Measurements from ENCODE around the gene RAPH1. TPM values are rescaled to one million over a fixed set of nuclear protein-coding genes. Genes with fewer than 3 reads are reported as not detected.

RAPH1 gene
- total and polyA plus RNA-seq, 2 experiments from 2014 or later: 5.0 to 36.2 TPM

DNA sequence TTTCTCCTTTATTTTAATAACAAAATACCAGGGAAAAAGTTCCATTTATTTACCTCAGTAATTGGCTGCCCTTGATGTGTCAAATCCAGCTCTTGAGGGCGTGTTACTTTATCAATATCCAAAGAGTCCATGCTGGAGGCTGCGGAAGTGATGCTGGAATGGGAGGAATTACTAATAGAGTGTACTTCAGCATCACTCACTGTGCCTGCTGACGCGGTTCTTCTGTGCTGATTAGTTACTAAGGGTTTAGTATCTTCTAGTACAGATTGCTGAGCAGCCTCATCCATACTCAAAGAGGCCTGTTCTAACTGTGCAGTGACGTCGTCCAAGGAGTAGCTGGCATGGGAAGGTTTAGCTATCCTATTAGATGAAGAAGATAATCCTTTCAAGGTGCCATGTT lies 45.6 kb downstream of the RAPH1 start:
- Mint-ChIP-seq H3K36me3 (ENCODE audit: low read depth) (peaks cover 17% of the 10 kb centered on the region; the same call in 1 of the 3 replicates), H3K27ac (no peak overlapping the region), H3K4me1 (peaks cover 2% of the 10 kb centered on the region; the same call in 2 of the 3 replicates), H3K4me3 (no peak overlapping the region), H3K9me3 (no peaks in the 10 kb centered on the region), H3K27me3 (ENCODE audit: insufficient read depth, low read depth, poor library complexity) (no peaks in the 10 kb centered on the region)
- Histone ChIP-seq H3K4me2 (no peak overlapping the region), H3K9me2 (ENCODE audit: insufficient read depth) (no peaks in the 10 kb centered on the region), H3K4me1 (ENCODE audit: insufficient read depth) (peaks cover 5% of the 10 kb centered on the region; the same call in 1 of the 2 replicates), H3K27ac (ENCODE audit: low read depth) (no peak overlapping the region), H3F3A (replicated peaks; ENCODE audit: low read depth) (0 out of 2 replicates have a peak, but pooled peaks cover 4% of the 10 kb centered on the region), H3K4me3 (no peak overlapping the region), H3K79me2 (replicated peaks; ENCODE audit: insufficient read depth) (peaks cover 5% of the 10 kb centered on the region; the same call in 1 of the 2 replicates), H3K36me3 (ENCODE audit: insufficient read depth) (peaks cover 7% of the 10 kb centered on the region; the same call in 1 of the 2 replicates), H2AFZ (no peak overlapping the region), H4K20me1 (replicated peaks; ENCODE audit: insufficient read depth) (no peaks in the 10 kb centered on the region; the same call in 1 of the 2 replicates), H3K27me3 (ENCODE audit: insufficient read depth) (no peaks in the 10 kb centered on the region)
- DNase-seq (ENCODE audit: low spot score) (no peak), ATAC-seq (no peak)
- TF ChIP-seq, protein P1, sequence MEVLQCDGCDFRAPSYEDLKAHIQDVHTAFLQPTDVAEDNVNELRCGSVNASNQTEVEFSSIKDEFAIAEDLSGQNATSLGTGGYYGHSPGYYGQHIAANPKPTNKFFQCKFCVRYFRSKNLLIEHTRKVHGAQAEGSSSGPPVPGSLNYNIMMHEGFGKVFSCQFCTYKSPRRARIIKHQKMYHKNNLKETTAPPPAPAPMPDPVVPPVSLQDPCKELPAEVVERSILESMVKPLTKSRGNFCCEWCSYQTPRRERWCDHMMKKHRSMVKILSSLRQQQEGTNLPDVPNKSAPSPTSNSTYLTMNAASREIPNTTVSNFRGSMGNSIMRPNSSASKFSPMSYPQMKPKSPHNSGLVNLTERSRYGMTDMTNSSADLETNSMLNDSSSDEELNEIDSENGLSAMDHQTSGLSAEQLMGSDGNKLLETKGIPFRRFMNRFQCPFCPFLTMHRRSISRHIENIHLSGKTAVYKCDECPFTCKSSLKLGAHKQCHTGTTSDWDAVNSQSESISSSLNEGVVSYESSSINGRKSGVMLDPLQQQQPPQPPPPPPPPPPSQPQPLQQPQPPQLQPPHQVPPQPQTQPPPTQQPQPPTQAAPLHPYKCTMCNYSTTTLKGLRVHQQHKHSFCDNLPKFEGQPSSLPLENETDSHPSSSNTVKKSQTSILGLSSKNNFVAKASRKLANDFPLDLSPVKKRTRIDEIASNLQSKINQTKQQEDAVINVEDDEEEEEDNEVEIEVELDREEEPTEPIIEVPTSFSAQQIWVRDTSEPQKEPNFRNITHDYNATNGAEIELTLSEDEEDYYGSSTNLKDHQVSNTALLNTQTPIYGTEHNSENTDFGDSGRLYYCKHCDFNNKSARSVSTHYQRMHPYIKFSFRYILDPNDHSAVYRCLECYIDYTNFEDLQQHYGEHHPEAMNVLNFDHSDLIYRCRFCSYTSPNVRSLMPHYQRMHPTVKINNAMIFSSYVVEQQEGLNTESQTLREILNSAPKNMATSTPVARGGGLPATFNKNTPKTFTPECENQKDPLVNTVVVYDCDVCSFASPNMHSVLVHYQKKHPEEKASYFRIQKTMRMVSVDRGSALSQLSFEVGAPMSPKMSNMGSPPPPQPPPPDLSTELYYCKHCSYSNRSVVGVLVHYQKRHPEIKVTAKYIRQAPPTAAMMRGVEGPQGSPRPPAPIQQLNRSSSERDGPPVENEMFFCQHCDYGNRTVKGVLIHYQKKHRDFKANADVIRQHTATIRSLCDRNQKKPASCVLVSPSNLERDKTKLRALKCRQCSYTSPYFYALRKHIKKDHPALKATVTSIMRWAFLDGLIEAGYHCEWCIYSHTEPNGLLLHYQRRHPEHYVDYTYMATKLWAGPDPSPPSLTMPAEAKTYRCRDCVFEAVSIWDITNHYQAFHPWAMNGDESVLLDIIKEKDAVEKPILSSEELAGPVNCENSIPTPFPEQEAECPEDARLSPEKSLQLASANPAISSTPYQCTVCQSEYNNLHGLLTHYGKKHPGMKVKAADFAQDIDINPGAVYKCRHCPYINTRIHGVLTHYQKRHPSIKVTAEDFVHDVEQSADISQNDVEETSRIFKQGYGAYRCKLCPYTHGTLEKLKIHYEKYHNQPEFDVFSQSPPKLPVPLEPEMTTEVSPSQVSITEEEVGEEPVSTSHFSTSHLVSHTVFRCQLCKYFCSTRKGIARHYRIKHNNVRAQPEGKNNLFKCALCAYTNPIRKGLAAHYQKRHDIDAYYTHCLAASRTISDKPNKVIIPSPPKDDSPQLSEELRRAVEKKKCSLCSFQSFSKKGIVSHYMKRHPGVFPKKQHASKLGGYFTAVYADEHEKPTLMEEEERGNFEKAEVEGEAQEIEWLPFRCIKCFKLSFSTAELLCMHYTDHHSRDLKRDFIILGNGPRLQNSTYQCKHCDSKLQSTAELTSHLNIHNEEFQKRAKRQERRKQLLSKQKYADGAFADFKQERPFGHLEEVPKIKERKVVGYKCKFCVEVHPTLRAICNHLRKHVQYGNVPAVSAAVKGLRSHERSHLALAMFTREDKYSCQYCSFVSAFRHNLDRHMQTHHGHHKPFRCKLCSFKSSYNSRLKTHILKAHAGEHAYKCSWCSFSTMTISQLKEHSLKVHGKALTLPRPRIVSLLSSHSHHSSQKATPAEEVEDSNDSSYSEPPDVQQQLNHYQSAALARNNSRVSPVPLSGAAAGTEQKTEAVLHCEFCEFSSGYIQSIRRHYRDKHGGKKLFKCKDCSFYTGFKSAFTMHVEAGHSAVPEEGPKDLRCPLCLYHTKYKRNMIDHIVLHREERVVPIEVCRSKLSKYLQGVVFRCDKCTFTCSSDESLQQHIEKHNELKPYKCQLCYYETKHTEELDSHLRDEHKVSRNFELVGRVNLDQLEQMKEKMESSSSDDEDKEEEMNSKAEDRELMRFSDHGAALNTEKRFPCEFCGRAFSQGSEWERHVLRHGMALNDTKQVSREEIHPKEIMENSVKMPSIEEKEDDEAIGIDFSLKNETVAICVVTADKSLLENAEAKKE (CRISPR knock-in tag; IDR thresholded peaks at IDR 0.05): no peak
- TF ChIP-seq, protein P2, sequence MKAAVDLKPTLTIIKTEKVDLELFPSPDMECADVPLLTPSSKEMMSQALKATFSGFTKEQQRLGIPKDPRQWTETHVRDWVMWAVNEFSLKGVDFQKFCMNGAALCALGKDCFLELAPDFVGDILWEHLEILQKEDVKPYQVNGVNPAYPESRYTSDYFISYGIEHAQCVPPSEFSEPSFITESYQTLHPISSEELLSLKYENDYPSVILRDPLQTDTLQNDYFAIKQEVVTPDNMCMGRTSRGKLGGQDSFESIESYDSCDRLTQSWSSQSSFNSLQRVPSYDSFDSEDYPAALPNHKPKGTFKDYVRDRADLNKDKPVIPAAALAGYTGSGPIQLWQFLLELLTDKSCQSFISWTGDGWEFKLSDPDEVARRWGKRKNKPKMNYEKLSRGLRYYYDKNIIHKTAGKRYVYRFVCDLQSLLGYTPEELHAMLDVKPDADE (IDR thresholded peaks at IDR 0.05): no peak
- TF ChIP-seq JUNB (IDR thresholded peaks at IDR 0.05; ENCODE audit: unreplicated experiment): no peak

All from GM23338 (cell line).